Trophoblast cell (in vitro differentiated cells and primary cell): ENCODE data around the gene PIK3R6.

Source experiments
- DNase-seq, 2 donors: peaks; one replicate each; pipeline ENCODE4 v3.0.0-alpha.2; 2016
- H2AFZ ChIP-seq: 2 replicates; pipeline ENCODE4 v1.6.1; 2013; ENCODE audit warnings: low read length, moderate library complexity, mild to moderate bottlenecking; ENCODE audit not compliant: insufficient read depth, poor library complexity
- H2AK5ac ChIP-seq: 2 replicates; pipeline ENCODE4 v1.6.1; 2013; ENCODE audit warnings: mild to moderate bottlenecking, low read length
- H2BK120ac ChIP-seq: 2 replicates; pipeline ENCODE4 v1.6.1; 2013; ENCODE audit warnings: low read length, mild to moderate bottlenecking, moderate library complexity; ENCODE audit not compliant: insufficient read depth, poor library complexity
- H2BK12ac ChIP-seq: 2 replicates; pipeline ENCODE4 v1.6.1; 2013; ENCODE audit warnings: mild to moderate bottlenecking, low read length, moderate library complexity
- H2BK5ac ChIP-seq: 2 replicates; pipeline ENCODE4 v1.6.1; 2013; ENCODE audit warnings: low read length, low read depth, moderate library complexity, mild to moderate bottlenecking; ENCODE audit not compliant: poor library complexity
- H3K14ac ChIP-seq: 2 replicates; pipeline ENCODE4 v1.6.1; 2013; ENCODE audit warnings: mild to moderate bottlenecking, low read length
- H3K18ac ChIP-seq: 2 replicates; pipeline ENCODE4 v1.6.1; 2013; ENCODE audit warnings: mild to moderate bottlenecking, low read length
- H3K23ac ChIP-seq: 2 replicates; pipeline ENCODE4 v1.6.1; 2013; ENCODE audit warnings: low read length
- H3K27ac ChIP-seq: 2 replicates; pipeline ENCODE4 v1.5.1; 2013; ENCODE audit warnings: low read depth, mild to moderate bottlenecking, inconsistent platforms, low read length, moderate library complexity
- H3K27me3 ChIP-seq: 2 replicates; pipeline ENCODE4 v1.6.1; 2013; ENCODE audit warnings: inconsistent platforms, mild to moderate bottlenecking, low read length, moderate library complexity; ENCODE audit not compliant: insufficient read depth
- H3K36me3 ChIP-seq, 2 experiments: 1 replicate in 1 of 2; 2 replicates in 1 of 2; pipeline ENCODE4 v1.6.1; 2013; ENCODE audit warnings: low read length in 2 of 2, mild to moderate bottlenecking in 2 of 2, moderate library complexity in 1 of 2; ENCODE audit not compliant: insufficient read depth in 2 of 2, control insufficient read depth in 1 of 2
- H3K4ac ChIP-seq: 2 replicates; pipeline ENCODE4 v1.6.1; 2013; ENCODE audit warnings: low read depth, mild to moderate bottlenecking, low read length, moderate library complexity
- H3K4me1 ChIP-seq, 2 experiments: 1 replicate in 1 of 2; 2 replicates in 1 of 2; pipeline ENCODE4 v1.6.1; 2013; ENCODE audit warnings: low read length in 2 of 2, mild to moderate bottlenecking in 2 of 2, moderate library complexity in 1 of 2; ENCODE audit not compliant: insufficient read depth in 2 of 2, control insufficient read depth in 1 of 2
- H3K4me2 ChIP-seq: 2 replicates; pipeline ENCODE4 v1.6.1; 2013; ENCODE audit warnings: inconsistent platforms, mild to moderate bottlenecking, low read length, moderate library complexity
- H3K4me3 ChIP-seq: 2 replicates; pipeline ENCODE4 v1.5.1; 2013; ENCODE audit warnings: mild to moderate bottlenecking, low read depth, low read length, inconsistent platforms
- H3K79me1 ChIP-seq: one replicate; pipeline ENCODE4 v1.6.1; 2013; ENCODE audit warnings: low read length
- H3K79me2 ChIP-seq: 2 replicates; pipeline ENCODE4 v1.6.1; 2013; ENCODE audit warnings: low read length, mild to moderate bottlenecking; ENCODE audit not compliant: control insufficient read depth, insufficient read depth, poor library complexity
- H3K9ac ChIP-seq: 2 replicates; pipeline ENCODE4 v1.6.1; 2013; ENCODE audit warnings: mild to moderate bottlenecking, low read length
- H3K9me3 ChIP-seq: 2 replicates; pipeline ENCODE4 v1.6.1; 2013; ENCODE audit warnings: low read depth, mild to moderate bottlenecking, control low read depth, inconsistent platforms, low read length; ENCODE audit not compliant: insufficient read depth
- H4K12ac ChIP-seq: 2 replicates; pipeline ENCODE4 v1.6.1; 2013; ENCODE audit warnings: low read depth, mild to moderate bottlenecking, low read length, moderate library complexity
- H4K8ac ChIP-seq: 2 replicates; pipeline ENCODE4 v1.6.1; 2013; ENCODE audit warnings: low read depth, mild to moderate bottlenecking, low read length, moderate library complexity
- H4K91ac ChIP-seq: one replicate; pipeline ENCODE4 v1.6.1; 2013; ENCODE audit warnings: low read depth, mild to moderate bottlenecking, low read length, moderate library complexity
- WGBS: extraction: QIAGEN DNeasy Blood & Tissue Kit; methylation state at CpG from one replicate; pipeline ENCODE4 v1.1.7; 2013; ENCODE audit warnings: missing lambda C conversion rate; ENCODE audit not compliant: insufficient read length, insufficient coverage; ENCODE audit errors: extremely low coverage; 5-methylcytosine and 5-hydroxymethylcytosine counted together

PIK3R6 gene

GRCh38 chr17:8868092-8868491 is 618 bp upstream of the PIK3R6 start:
- Histone ChIP-seq H3K36me3 (no peaks in the 10 kb centered on the region), H3K4ac (no peak overlapping the region), H3K23ac (no peak overlapping the region), H3K4me3 (no peak overlapping the region), H3K27me3 (no peaks in the 10 kb centered on the region), H2BK12ac (no peak overlapping the region), H4K8ac (no peak overlapping the region), H3K14ac (no peak overlapping the region), H2AK5ac (no peak overlapping the region), H4K91ac (no peak overlapping the region), H2BK5ac (no peak overlapping the region), H3K9me3 (no peaks in the 10 kb centered on the region), H3K18ac (no peak overlapping the region), H3K27ac (no peak overlapping the region), H2BK120ac (no peak overlapping the region), H3K4me2 (no peak overlapping the region), H4K12ac (no peak overlapping the region), H2AFZ (no peak overlapping the region), H3K4me1 (peaks cover 0 to 2% of the 10 kb centered on the region in 2 experiments), H3K79me1 (no peaks in the 10 kb centered on the region), H3K9ac (no peak overlapping the region), H3K79me2 (no peaks in the 10 kb centered on the region)
- WGBS = no CpG with 5 or more reads among the region's 1 CpG
- no peak for DNase-seq

GRCh38 chr17:8865811-8866210 is 1.7 kb downstream of the PIK3R6 start:
- Histone ChIP-seq H2BK5ac (no peak overlapping the region), H3K4me1 (peaks cover 0 to 2% of the 10 kb centered on the region in 2 experiments), H2BK12ac (no peak overlapping the region), H2AK5ac (no peak overlapping the region), H2BK120ac (no peak overlapping the region), H3K36me3 (no peaks in the 10 kb centered on the region), H4K8ac (no peak overlapping the region), H3K4me2 (no peak overlapping the region), H3K18ac (no peak overlapping the region), H3K9me3 (no peaks in the 10 kb centered on the region), H3K9ac (no peak overlapping the region), H3K14ac (no peak overlapping the region), H3K79me1 (no peaks in the 10 kb centered on the region), H3K4me3 (no peak overlapping the region), H4K12ac (no peak overlapping the region), H3K4ac (no peak overlapping the region), H4K91ac (no peak overlapping the region), H3K27ac (no peak overlapping the region), H3K79me2 (no peaks in the 10 kb centered on the region), H3K23ac (no peak overlapping the region), H2AFZ (no peak overlapping the region), H3K27me3 (no peaks in the 10 kb centered on the region)
- WGBS = no CpG with 5 or more reads among the region's 7 CpGs
- DNase-seq = no peak

DNA sequence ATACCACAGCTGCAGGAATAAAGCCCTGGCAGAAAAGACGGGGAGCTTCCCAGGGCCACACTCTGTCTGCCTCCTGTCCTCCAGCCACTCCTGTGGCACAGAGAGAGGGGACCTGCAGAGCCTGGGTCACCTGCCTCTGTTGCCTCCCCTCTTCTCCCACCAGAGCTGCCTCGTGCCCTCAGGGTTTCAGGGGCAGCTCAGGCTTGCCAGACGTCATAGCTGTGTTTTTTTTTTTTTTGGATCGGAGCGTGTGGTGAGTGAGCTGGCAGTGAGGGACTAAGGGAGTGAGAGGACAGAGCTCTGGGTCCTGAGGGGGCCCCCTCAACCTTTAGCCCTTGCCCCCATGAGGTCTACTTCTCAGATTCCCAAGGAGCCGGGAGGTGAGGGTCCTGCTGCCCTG is 2.1 kb downstream of the PIK3R6 start:
- Histone ChIP-seq H2BK5ac (no peak overlapping the region), H3K9me3 (no peaks in the 10 kb centered on the region), H3K14ac (no peak overlapping the region), H2BK12ac (no peak overlapping the region), H2BK120ac (no peak overlapping the region), H2AFZ (no peak overlapping the region), H3K4me2 (no peak overlapping the region), H3K79me2 (no peaks in the 10 kb centered on the region), H3K23ac (no peak overlapping the region), H3K18ac (no peak overlapping the region), H3K9ac (no peak overlapping the region), H3K36me3 (no peaks in the 10 kb centered on the region), H4K12ac (no peak overlapping the region), H3K27me3 (no peaks in the 10 kb centered on the region), H3K4me1 (peaks cover 0 to 2% of the 10 kb centered on the region in 2 experiments), H4K8ac (no peak overlapping the region), H3K4me3 (no peak overlapping the region), H2AK5ac (no peak overlapping the region), H4K91ac (no peak overlapping the region), H3K27ac (no peak overlapping the region), H3K4ac (no peak overlapping the region), H3K79me1 (no peaks in the 10 kb centered on the region)
- WGBS = no CpG with 5 or more reads among the region's 6 CpGs
- no peak for DNase-seq

- Histone ChIP-seq H3K4ac (no peak overlapping the region), H3K79me2 (no peaks in the 10 kb centered on the region), H2AK5ac (no peak overlapping the region), H3K9me3 (no peaks in the 10 kb centered on the region), H3K4me1 (peaks cover 2% of the 10 kb centered on the region in 2 experiments), H3K23ac (no peak overlapping the region), H3K9ac (no peak overlapping the region), H3K4me2 (no peak overlapping the region), H4K12ac (no peak overlapping the region), H3K36me3 (no peaks in the 10 kb centered on the region), H2BK120ac (no peak overlapping the region), H3K14ac (no peak overlapping the region), H4K8ac (no peak overlapping the region), H3K18ac (no peak overlapping the region), H3K79me1 (no peaks in the 10 kb centered on the region), H2BK5ac (no peak overlapping the region), H3K27me3 (no peaks in the 10 kb centered on the region), H3K27ac (no peak overlapping the region), H2BK12ac (no peak overlapping the region), H3K4me3 (no peak overlapping the region), H4K91ac (no peak overlapping the region), H2AFZ (no peak overlapping the region)
- no CpG with 5 or more reads among the region's 9 CpGs for WGBS
- DNase-seq = no peak
Observed at GRCh38 chr17:8862213-8863056, 5.0 kb downstream of the PIK3R6 start.
